TTC549 (cell line): ENCODE measurements around the gene MIDN.
"Not testable (repeated sequence)": the region's sequence is repeated elsewhere in the genome, so short reads cannot be mapped to it uniquely, and the experiment has no call there.

ENCODE experiments used
- FAIRE-seq: peaks from 2 replicates; lab custom pipeline; 2012; peaks lifted over from hg19 to GRCh38; lab: Jason Lieb, UNC

The MIDN gene

DNA sequence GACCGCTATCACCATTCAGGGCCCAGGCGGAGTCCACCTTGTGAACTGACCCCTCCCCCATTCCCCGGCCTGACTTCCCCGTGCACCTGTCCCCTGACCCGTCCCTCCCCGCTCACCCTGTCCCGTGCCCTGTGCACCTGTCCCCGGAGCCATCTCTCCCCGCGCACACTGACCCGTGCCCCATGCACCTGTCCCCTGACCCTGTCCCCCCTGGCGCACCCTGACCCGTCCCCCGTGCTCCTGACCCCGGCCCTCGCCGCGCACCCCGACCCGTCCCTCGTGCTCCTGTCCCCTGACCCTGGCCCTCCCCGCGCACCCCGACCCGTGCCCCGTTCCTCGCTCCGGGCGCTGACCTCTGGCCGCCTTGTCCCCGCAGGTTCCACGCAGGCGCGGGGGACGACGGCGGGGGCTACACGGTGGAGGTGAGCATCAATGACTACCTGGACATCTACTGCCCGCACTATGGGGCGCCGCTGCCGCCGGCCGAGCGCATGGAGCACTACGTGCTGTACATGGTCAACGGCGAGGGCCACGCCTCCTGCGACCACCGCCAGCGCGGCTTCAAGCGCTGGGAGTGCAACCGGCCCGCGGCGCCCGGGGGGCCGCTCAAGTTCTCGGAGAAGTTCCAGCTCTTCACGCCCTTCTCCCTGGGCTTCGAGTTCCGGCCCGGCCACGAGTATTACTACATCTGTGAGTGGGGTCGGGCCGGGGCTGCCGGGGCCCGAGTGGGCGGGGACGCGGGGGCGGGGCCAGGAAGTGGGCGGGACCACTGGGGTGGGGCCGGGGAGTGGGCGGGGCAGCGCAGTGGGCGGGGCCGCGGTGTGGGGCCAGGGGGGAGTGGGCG, 47.0 kb downstream of the MIDN start:
- no peak for FAIRE-seq

DNA sequence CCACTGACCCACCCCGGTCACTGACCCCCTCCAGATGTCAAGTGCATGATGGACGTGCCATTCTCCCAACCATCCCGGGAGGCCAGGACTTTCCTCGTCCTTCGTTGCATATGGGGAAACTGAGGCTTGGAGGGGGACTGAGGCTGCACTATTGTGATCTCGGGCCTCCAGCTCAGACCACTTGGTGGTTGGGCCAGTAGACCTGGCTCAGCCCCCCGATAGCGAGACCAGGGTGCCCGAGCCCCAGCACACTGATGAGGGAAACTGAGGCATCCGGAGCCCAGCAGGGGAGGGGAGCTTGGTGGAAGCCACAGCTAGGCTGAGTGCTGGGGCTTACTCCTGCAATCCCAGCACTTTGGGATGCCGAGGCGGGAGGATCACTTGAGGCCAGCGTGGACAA, 47.7 kb downstream of the MIDN start:
- no peak for FAIRE-seq

DNA sequence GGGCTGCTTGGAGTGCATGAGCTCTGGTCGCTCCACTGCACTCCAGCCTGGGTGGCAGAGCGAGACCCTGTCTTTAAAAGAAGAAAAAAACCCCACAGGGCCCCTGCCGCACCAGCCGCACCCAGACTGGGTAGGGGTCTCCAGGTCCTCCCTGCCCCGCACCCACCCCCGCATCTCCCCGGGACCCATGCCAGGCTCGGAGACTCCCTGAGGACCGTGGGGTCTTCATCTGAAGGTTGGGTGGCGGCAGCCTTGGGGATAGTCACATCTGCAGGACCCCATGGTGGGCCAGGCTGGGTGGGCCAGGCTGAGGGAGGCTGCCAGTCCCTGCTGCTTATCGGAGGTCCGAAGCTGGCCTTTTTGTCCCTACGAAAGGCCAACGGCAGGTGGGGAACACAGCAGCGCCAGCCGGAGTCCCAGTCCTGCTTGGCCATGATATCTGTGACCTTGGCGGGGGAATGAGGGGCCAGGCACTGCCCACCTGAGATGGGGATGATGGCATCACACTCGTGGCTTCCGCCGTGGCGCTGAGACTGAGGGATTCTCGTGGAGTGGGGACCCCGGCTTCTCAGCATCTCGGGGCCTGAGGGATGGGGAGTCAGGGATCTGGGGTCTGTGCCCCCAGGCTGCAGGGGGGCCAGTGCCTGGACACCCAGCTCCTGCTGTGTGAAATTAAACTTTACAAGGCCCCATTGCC, 48.3 kb downstream of the MIDN start:
- no peak for FAIRE-seq

DNA sequence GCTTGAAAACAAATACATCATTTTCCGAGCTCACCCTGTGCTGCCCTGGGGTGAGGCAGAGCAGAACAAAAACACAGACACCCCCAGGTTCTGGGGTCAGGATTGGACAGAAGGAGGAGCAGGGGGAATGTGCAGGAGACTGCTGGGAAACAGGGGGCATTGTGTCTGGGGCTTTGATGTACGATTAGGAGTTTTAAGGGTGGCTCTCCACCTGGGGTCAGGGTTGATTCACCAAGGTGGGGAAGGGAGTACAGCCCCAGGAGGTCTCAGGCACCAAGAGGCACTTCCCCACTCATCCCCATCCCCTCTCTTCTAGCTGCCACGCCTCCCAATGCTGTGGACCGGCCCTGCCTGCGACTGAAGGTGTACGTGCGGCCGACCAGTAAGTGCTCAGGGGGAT, 49.9 kb downstream of the MIDN start:
- no peak for FAIRE-seq

DNA sequence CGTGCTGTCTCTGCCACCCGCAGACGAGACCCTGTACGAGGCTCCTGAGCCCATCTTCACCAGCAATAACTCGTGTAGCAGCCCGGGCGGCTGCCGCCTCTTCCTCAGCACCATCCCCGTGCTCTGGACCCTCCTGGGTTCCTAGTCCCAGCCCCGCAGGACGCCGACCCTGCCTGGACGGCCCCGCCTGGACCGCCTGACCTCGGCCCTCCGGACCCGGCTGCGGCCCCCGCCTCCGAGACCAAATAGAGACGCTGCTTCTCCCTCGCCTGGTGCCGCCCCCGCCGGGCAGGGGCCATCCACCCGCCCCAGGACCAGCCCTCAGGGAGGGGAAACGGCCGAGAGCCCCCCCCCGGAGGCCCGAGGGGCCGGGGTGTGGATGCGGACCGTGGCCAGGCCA, 51.4 kb downstream of the MIDN start:
- FAIRE-seq: no peak

DNA sequence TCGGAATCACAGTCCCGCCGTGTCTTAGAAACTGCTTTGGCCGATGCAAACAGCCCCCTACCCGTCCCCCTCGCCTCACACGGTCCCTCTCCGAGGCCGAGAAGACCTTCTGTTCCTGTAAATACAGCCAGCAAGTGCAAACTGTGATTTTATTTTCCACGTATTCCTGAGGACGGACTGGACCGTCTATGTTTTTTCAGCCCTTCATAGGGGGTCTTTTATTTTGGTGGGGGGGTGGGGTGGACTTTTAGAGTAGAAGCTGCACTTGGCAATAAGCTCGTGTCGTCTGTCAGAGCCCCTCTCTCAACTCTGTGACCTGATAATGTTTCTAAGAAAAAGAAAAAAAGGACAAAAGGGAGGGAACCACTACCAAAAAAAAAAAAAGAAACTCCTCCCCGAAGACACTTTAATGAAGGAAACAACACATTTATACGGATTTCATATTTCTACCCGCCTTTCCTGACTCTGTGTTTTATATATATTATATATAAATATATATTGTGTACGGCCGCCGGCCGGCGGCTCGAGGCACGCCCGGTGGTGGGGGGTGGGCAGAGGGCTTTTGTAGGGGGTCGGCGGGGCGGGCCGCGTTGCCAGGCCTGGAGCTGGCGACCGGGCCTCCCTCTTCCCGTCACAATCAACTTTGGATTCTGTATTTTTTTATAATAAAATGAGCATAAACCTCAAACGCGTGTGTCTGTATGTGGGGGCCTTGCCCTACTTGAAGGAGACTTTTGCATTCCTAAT, 52.5 kb downstream of the MIDN start:
- no peak for FAIRE-seq

DNA sequence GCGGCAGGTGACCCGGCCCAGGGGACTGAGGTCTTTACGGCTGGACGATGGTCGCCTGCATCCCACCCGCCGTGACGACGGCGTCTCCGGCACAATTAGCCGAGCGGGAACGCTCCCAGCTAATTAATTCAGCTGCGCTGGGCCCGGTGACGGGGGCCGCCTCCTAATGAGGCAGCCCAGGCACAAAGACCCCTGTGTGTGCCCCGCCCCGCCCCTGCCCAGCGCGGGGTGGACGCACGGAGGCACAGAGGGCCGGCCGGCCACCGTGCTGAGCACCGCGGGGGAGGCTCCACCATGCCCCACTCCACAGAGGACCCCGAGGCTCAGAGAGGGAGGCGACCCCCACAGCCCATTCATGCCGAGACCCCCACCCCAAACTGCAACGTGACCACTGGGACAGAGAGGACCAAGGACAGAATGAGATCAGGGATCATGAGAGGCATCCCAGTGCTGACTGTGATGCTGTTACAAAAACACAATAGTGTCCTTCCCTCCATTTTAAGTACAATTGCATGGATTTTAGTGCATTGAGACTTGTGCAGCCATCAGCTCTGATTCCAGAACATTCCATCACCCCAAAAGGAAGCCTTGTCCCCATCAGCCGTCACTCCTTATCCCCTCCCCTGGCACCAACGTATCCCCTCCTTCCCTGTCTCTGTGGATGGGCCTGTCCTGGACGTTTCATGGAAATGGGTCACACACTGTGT, 54.3 kb downstream of the MIDN start:
- no peak for FAIRE-seq

DNA sequence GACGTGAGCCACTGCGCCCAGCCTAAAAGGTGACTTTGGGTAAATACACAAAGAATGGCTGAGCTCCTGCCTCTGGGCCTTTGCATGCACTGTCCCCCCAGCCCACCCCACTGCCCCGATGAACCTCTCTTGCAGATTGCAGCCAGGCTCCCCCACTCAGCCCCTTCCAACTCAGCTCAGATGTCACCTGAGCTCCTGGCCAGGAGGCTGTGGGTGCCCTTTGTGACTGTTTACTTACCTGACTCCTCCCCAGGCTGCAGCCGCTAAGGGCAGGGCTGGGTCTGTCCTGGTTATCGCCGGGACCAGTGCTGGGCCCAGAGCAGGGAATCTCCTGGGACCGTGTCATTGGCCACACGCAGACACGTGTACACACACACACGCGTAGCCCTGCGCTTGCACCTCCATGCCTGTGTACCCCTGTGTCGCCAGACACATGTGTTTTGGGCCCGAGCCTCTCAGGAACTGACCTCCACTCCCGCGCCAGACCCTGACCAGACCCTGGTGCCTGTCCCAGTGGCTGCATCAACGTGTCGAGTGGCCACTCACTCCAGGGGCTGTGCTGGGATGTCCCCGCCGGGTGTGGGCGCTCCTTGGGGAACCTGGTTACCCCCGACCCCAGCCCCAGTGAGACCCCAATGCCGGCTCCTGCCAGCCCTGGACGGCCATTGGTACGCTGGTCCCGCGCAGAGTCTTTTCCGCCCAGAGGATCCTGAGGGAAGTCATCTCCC, 56.0 kb downstream of the MIDN start:
- no peak for FAIRE-seq

DNA sequence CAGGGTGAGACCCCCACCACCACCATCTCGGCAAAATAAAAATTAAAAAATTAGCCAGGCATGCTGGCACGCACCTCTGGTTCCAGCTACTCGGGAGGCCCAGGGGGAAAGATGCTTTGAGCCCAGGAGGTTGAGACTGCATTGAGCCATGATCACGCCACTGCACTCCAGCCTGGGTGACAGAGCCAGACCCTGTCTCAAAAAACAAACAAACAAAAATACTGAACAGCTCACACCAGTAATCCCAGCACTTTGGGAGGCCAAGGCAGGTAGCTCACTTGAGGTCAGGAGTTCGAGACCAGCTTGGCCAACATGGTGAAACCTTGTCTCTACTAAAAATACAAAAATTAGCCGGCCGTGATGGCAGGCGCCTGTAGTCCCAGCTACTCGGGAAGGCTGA, 57.0 kb downstream of the MIDN start:
- FAIRE-seq: not testable (repeated sequence)

DNA sequence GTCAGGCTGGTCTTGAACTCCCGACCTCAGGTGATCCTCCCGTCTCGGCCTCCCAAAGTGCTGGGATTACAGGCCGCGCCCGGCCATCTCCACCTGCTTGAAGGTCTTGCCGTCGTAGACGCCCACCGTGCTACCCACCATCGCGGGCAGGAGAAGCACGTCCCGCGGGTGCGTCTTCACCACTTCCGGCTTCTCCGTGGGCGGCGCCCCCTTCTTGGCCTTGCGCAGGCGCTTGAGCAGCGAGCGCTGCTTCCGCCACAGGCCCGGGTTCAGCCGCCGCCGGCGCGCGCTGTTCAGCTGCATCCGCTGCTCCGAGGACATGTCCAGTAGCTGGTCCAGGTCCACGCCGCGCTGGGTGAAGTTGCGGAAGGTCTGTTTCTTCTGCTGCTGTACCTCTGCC, 58.9 kb downstream of the MIDN start:
- FAIRE-seq: no peak

DNA sequence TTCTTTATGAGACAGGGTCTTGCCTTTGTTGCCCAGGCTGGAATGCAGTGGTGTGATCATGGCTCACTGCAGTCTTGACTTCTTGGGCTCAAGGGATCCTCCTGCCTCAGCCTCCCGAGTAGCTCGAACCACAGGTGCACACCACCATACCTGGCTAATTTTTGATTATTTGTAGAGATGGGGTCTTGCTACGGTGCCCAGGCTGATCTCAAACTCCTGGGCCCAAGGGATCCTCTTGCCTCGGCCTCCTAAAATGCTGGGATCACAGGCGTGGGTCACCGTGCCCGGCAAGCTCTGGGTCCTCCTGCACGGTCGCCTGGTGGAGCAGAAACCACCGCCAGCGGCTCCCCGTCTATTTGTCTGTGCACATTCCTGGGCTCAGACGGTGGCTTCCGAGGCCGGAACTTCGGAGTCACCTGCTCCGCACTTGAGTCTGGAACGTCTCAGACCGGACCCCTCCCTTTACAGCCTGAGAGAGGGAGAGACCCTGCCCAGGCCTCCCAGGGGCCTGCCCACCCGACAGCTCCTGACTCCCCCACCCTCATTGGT, 59.4 kb downstream of the MIDN start:
- FAIRE-seq: no peak

DNA sequence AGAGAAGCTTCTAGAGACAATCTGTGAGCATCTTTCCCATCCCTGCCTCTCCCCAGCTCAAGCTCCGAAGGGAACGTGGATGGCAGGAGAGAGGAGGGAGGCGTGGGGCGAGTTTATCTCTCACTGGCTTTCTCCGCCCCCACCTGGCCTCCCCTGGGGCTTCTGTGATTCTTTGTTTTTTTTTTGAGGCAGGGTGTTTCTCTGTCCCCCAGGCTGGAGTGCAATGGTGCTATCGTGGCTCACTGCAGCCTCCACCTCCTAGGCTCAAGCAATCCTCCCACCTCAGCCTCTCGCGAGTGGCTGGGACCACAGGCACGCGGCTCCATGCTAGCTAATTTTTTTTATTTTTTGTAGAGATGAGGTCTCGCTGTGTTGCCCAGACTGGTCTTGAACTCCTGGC, 60.3 kb downstream of the MIDN start:
- no peak for FAIRE-seq
